PFSK-1 (cell line): Measurements from ENCODE around the gene FAM180A.

ENCODE experiments used
- FOXP2 ChIP-seq: optimal IDR thresholded peaks from 2 replicates; pipeline ENCODE3; 2011; ENCODE audit warnings: borderline replicate concordance, control low read depth, inconsistent platforms; ENCODE audit not compliant: insufficient read depth; ENCODE audit errors: extremely low read length, extremely low read depth
- POLR2AphosphoS5 ChIP-seq: IDR thresholded peaks from 2 replicates; pipeline ENCODE4 v1.6.1; 2012; ENCODE audit warnings: low read depth, mild to moderate bottlenecking, control low read depth, low read length, moderate library complexity
- REST ChIP-seq, 2 experiments: IDR thresholded peaks; 2 replicates each; pipeline versions ENCODE4 v1.6.1 to v1.8.0; 2011 to 2012; ENCODE audit warnings: low read depth in 2 of 2, low read length in 2 of 2, control low read depth in 1 of 2, inconsistent platforms in 1 of 2, mild to moderate bottlenecking in 1 of 2, moderate library complexity in 1 of 2; ENCODE audit not compliant: insufficient read depth in 1 of 2
- SIN3A ChIP-seq: IDR thresholded peaks from 2 replicates; pipeline ENCODE4 v1.6.1; 2012; ENCODE audit warnings: mild to moderate bottlenecking, low read length, moderate library complexity, borderline replicate concordance; ENCODE audit not compliant: insufficient read depth
- TAF1 ChIP-seq: IDR thresholded peaks from 2 replicates; pipeline ENCODE4 v1.6.1; 2012; ENCODE audit warnings: low read length, control low read depth, borderline replicate concordance; ENCODE audit not compliant: insufficient read depth

Gene FAM180A

GRCh38 chr7:135786911-135787310, 38.3 kb upstream of the FAM180A start:
- TF ChIP-seq SIN3A (no peak), FOXP2 (no peak), REST (IDR thresholded peaks at IDR 0.05; ENCODE audit: insufficient read depth in 1 of 2, low read depth in 2 of 2, low read length in 2 of 2) (no peak), TAF1 (no peak), POLR2AphosphoS5 (no peak)

- TF ChIP-seq REST (IDR thresholded peaks at IDR 0.05; ENCODE audit: insufficient read depth in 1 of 2, low read depth in 2 of 2, low read length in 2 of 2) (no peak), POLR2AphosphoS5 (no peak), TAF1 (no peak)
Measured at GRCh38 chr7:135785065-135785464, 36.5 kb upstream of the FAM180A start.

GRCh38 chr7:135784013-135784412, 35.4 kb upstream of the FAM180A start:
- TF ChIP-seq TAF1 (no peak), SIN3A (no peak), REST (IDR thresholded peaks at IDR 0.05; ENCODE audit: insufficient read depth in 1 of 2, low read depth in 2 of 2, low read length in 2 of 2) (no peak), POLR2AphosphoS5 (no peak), FOXP2 (no peak)

GRCh38 chr7:135782801-135783200, 34.2 kb upstream of the FAM180A start:
- no peak for TF ChIP-seq TAF1
- no peak for TF ChIP-seq FOXP2
- no peak for TF ChIP-seq REST (IDR thresholded peaks at IDR 0.05; ENCODE audit: insufficient read depth in 1 of 2, low read depth in 2 of 2, low read length in 2 of 2)
- no peak for TF ChIP-seq POLR2AphosphoS5
- no peak for TF ChIP-seq SIN3A

- TF ChIP-seq TAF1 (no peak), SIN3A (no peak)
Measured at GRCh38 chr7:135782377-135782776, 33.8 kb upstream of the FAM180A start.
